HepG2 (cell line): ENCODE results near the gene PRRT2. TPM values are rescaled to one million over a fixed set of nuclear protein-coding genes. Genes with fewer than 3 reads are reported as not detected.

Source experiments
- ATF7 ChIP-seq, 2 experiments: fragments of 450-650 bp in 1 of 2; sonication (generic) in 1 of 2; formaldehyde crosslinking in 1 of 2; IDR thresholded peaks; 2 replicates each; pipeline versions ENCODE4 v1.4.0 to v1.6.1; 2016 to 2020; ENCODE audit warnings: antibody characterized with exemption in 1 of 2, mild to moderate bottlenecking in 1 of 2, missing genetic modification reagents in 1 of 2
- FOXO4 ChIP-seq: sonication (generic); formaldehyde crosslinking; conservative IDR thresholded peaks from 2 replicates; pipeline ENCODE4 v1.8.1; 2023; ENCODE audit warnings: missing genetic modification reagents
- GPN1 ChIP-seq: sonication (generic); formaldehyde crosslinking; IDR thresholded peaks from 2 replicates; pipeline ENCODE4 v1.5.1; 2020; ENCODE audit warnings: missing genetic modification reagents, borderline replicate concordance
- HMG20A ChIP-seq: IDR thresholded peaks from 2 replicates; pipeline ENCODE4 v1.6.1; 2016; ENCODE audit warnings: borderline replicate concordance
- HNF1A ChIP-seq, 2 experiments: sonication (generic) in 1 of 2; formaldehyde crosslinking in 1 of 2; IDR thresholded peaks; 2 replicates each; pipeline versions ENCODE4 v1.4.0 to v1.6.1; 2016 to 2020; ENCODE audit warnings: borderline replicate concordance in 1 of 2, low read depth in 1 of 2, mild to moderate bottlenecking in 1 of 2, missing genetic modification reagents in 1 of 2
- HNRNPL ChIP-seq: fragments of 200-400 bp; formaldehyde crosslinking; IDR thresholded peaks from 2 replicates; pipeline ENCODE4 v1.6.1; 2017; ENCODE audit warnings: mild to moderate bottlenecking, low read depth, low read length
- MTA1 ChIP-seq: sonication (generic); formaldehyde crosslinking; IDR thresholded peaks from 2 replicates; pipeline ENCODE4 v1.4.0; 2020; ENCODE audit warnings: missing genetic modification reagents, mild to moderate bottlenecking, borderline replicate concordance
- PTBP1 ChIP-seq: fragments of 200-400 bp; formaldehyde crosslinking; IDR thresholded peaks from 2 replicates; pipeline ENCODE4 v1.6.1; 2018; ENCODE audit warnings: low read length, low read depth; ENCODE audit not compliant: poor library complexity, severe bottlenecking
- SYNCRIP ChIP-seq: fragments of 200-400 bp; formaldehyde crosslinking; IDR thresholded peaks from 2 replicates; pipeline ENCODE4 v1.6.1; 2018; ENCODE audit warnings: mild to moderate bottlenecking, low read depth, low read length; ENCODE audit not compliant: insufficient read depth
- THAP7 ChIP-seq: sonication (generic); formaldehyde crosslinking; IDR thresholded peaks from 2 replicates; pipeline ENCODE4 v1.8.1; 2023; ENCODE audit warnings: mild to moderate bottlenecking, missing genetic modification reagents
- ZBTB20 ChIP-seq: sonication (generic); formaldehyde crosslinking; IDR thresholded peaks from 2 replicates; pipeline ENCODE4 v1.8.1; 2023; ENCODE audit warnings: missing genetic modification reagents, low read depth, mild to moderate bottlenecking, borderline replicate concordance
- ZBTB43 ChIP-seq: sonication (generic); formaldehyde crosslinking; conservative IDR thresholded peaks from 2 replicates; pipeline ENCODE4 v1.4.0; 2020; ENCODE audit warnings: missing genetic modification reagents
- ZFP36L1 ChIP-seq: sonication (generic); formaldehyde crosslinking; IDR thresholded peaks from 2 replicates; pipeline ENCODE4 v1.8.0; 2022; ENCODE audit warnings: mild to moderate bottlenecking, missing genetic modification reagents, moderate library complexity
- ZFP90 ChIP-seq: sonication (generic); formaldehyde crosslinking; IDR thresholded peaks from 2 replicates; pipeline ENCODE4 v1.8.0; 2022; ENCODE audit warnings: missing genetic modification reagents, mild to moderate bottlenecking, inconsistent platforms, borderline replicate concordance
- ZMYM4 ChIP-seq: sonication (generic); formaldehyde crosslinking; IDR thresholded peaks from 2 replicates; pipeline ENCODE4 v1.8.1; 2023; ENCODE audit warnings: mild to moderate bottlenecking, missing genetic modification reagents
- ZNF337 ChIP-seq: sonication (generic); formaldehyde crosslinking; IDR thresholded peaks from 2 replicates; pipeline ENCODE4 v1.5.1; 2020; ENCODE audit warnings: missing genetic modification reagents, low read depth, mild to moderate bottlenecking, borderline replicate concordance
- ZNF414 ChIP-seq: sonication (generic); formaldehyde crosslinking; IDR thresholded peaks from 2 replicates; pipeline ENCODE4 v1.5.0; 2020; ENCODE audit warnings: missing genetic modification reagents
- ZNF431 ChIP-seq: sonication (generic); formaldehyde crosslinking; IDR thresholded peaks from 2 replicates; pipeline ENCODE4 v1.9.0; 2022; ENCODE audit warnings: missing genetic modification reagents, low read depth, mild to moderate bottlenecking, borderline replicate concordance
- ZNF576 ChIP-seq: sonication (generic); formaldehyde crosslinking; IDR thresholded peaks from 2 replicates; pipeline ENCODE4 v1.4.0; 2020; ENCODE audit warnings: mild to moderate bottlenecking, missing genetic modification reagents
- polyA plus RNA-seq, 8 experiments: library from polyadenylated mRNA; depleted of rRNA in 3 of 8; stranded (reverse) in 7 of 8; unstranded in 1 of 8; fragments of >200 nt; fragmentation: Illumina TruSeq in 4 of 8; extraction: Trizol in 4 of 8; gene quantifications; 2 replicates each; pipeline versions ENCODE4 v1.2.1 to v1.2.3, GENCODE V29; 2011 to 2016; ENCODE audit warnings: low read depth in 4 of 8, missing spikeins in 1 of 8, mixed read lengths in 1 of 8; ENCODE audit not compliant: insufficient read depth in 1 of 8
- total RNA-seq, 5 experiments: library from RNA; depleted of rRNA; stranded (reverse); fragments of >200 nt; fragmentation: Illumina TruSeq; extraction: Trizol; gene quantifications; 2 replicates each; pipeline ENCODE4 v1.2.3, GENCODE V29; 2016; ENCODE audit warnings: low read depth in 1 of 5

Gene PRRT2
- total and polyA plus RNA-seq, 2 of the 13 experiments (the other 11 are each of a cell fraction or from before 2014, with no cell fraction given) = 0.51 to 1.1 TPM

- TF ChIP-seq ZBTB43 = 0 out of 2 replicates have a peak, but pooled peaks have one; percentile 25
- no peak for TF ChIP-seq ZNF576 (CRISPR knock-in tag)
- no peak for TF ChIP-seq ZFP90 (CRISPR knock-in tag)
- TF ChIP-seq PTBP1 = no peak
- TF ChIP-seq GPN1 (CRISPR knock-in tag) = 0 out of 2 replicates have a peak, but pooled peaks have one; percentile 6
- TF ChIP-seq ZNF431 = peak; percentile 28; the same call in 1 of the 2 replicates
- no peak for TF ChIP-seq ATF7 (IDR thresholded peaks at IDR 0.05)
- no peak for TF ChIP-seq ATF7 (CRISPR knock-in tag; IDR thresholded peaks at IDR 0.05)
- TF ChIP-seq ZNF337 (CRISPR knock-in tag) = no peak
- TF ChIP-seq ZFP36L1 (CRISPR knock-in tag) = no peak
- no peak for TF ChIP-seq HNRNPL
- no peak for TF ChIP-seq SYNCRIP
- TF ChIP-seq MTA1 (CRISPR knock-in tag) = no peak
- TF ChIP-seq THAP7 (CRISPR knock-in tag) = no peak
- no peak for TF ChIP-seq ZBTB20
- TF ChIP-seq ZMYM4 (CRISPR knock-in tag) = no peak
- TF ChIP-seq FOXO4 (CRISPR knock-in tag) = 0 out of 2 replicates have a peak, but pooled peaks have one; percentile 27
- no peak for TF ChIP-seq ZNF414
- no peak for TF ChIP-seq HNF1A (IDR thresholded peaks at IDR 0.05; ENCODE audit: low read depth)
- no peak for TF ChIP-seq HNF1A (CRISPR knock-in tag; IDR thresholded peaks at IDR 0.05; ENCODE audit: borderline replicate concordance)
- no peak for TF ChIP-seq HMG20A (CRISPR knock-in tag)
Measured at GRCh38 chr16:29789775-29790182, 22.2 kb upstream of the PRRT2 start (continued).
